GM10248 (cell line): Measurements from ENCODE around the gene LHX5.

Source experiments
- CTCF ChIA-PET: fragments of 300-600 bp; sonication (Branson Sonifier 250); formaldehyde crosslinking; extraction: SDS; loops from one replicate; lab custom pipeline; 2021; ENCODE audit warnings: antibody characterized with exemption; lab: Yijun Ruan, JAX
- POLR2A ChIA-PET: fragments of 350-650 bp; sonication (Branson Sonifier 250); formaldehyde crosslinking; extraction: SDS; loops from one replicate; lab custom pipeline; 2020; ENCODE audit warnings: antibody characterized with exemption; lab: Yijun Ruan, JAX
- DNase-seq: peaks from one replicate; pipeline ENCODE4 v3.0.0; 2012; ENCODE audit errors: extremely low spot score
- TF ChIP-seq, protein P1 (sequence below): IDR thresholded peaks from 2 replicates; pipeline ENCODE4 v1.5.1; 2012; ENCODE audit warnings: mild to moderate bottlenecking, low read depth; ENCODE audit errors: extremely low read depth, missing control alignments, control extremely low read depth

The LHX5 gene

DNA sequence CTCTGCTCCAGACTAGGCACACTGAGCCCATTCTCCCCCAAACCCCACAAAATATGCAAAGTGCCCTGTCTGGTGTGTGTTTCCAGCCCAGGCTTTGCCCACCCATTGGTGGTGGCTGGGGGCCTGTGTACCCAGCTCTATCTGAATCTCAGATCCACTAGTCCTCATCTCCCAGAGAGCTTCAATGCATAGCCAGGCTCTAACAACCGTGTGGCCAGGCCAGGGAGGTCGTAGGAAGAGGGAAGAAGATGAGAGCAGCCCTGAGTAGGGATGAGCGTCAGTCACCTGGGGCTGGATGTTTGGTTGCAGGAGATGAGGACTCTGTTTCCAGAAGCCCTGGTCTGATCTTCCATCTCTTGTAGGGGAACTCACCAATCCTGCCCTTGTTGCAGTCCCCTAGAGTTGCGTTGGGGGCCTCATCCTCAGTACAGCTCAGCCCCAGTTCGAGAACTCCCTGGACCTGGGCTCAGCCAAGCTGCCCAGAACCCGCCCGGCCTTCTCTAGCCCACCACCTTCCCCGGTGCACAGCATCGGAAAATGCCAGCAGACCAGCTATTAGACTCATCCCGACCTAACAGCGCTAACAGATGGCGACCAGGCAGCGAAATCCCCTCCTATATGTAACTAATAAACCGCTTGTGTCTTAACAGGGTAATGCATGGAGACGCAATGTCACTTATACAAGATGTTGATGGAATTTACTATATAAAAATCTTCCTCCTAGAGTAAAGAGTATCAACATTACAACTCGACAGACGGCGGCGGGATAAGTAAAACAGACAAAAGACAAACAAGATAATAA is 3.2 kb upstream of the LHX5 start:
- TF ChIP-seq, protein P1, sequence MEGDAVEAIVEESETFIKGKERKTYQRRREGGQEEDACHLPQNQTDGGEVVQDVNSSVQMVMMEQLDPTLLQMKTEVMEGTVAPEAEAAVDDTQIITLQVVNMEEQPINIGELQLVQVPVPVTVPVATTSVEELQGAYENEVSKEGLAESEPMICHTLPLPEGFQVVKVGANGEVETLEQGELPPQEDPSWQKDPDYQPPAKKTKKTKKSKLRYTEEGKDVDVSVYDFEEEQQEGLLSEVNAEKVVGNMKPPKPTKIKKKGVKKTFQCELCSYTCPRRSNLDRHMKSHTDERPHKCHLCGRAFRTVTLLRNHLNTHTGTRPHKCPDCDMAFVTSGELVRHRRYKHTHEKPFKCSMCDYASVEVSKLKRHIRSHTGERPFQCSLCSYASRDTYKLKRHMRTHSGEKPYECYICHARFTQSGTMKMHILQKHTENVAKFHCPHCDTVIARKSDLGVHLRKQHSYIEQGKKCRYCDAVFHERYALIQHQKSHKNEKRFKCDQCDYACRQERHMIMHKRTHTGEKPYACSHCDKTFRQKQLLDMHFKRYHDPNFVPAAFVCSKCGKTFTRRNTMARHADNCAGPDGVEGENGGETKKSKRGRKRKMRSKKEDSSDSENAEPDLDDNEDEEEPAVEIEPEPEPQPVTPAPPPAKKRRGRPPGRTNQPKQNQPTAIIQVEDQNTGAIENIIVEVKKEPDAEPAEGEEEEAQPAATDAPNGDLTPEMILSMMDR = no peak
- POLR2A ChIA-PET = no interaction called here
- CTCF ChIA-PET = interaction anchor here (1.0 to 2.0 kb wide), 2 partner anchors 13 kb away, joined by 3 to 7 read pairs; no protein-coding TSS in a partner anchor
- DNase-seq = no peak

GRCh38 chr12:113473942-113474341 is 2.3 kb upstream of the LHX5 start:
- CTCF ChIA-PET = interaction anchor here (2.0 kb wide), 1 partner anchor 12 kb away, joined by 7 read pairs; no protein-coding TSS in a partner anchor
- no peak for DNase-seq
- POLR2A ChIA-PET = no interaction called here
- TF ChIP-seq, protein P1 = no peak

- TF ChIP-seq, protein P1 = no peak
- CTCF ChIA-PET = interaction anchor here (2.0 kb wide), 1 partner anchor 11 kb away, joined by 7 read pairs; no protein-coding TSS in a partner anchor
- DNase-seq = no peak
- POLR2A ChIA-PET = no interaction called here
Observed at GRCh38 chr12:113473400-113473799, 1.7 kb upstream of the LHX5 start.

- ChIA-PET CTCF (interaction anchor here (2.0 kb wide), 1 partner anchor 10 kb away, joined by 7 read pairs; no protein-coding TSS in a partner anchor), POLR2A (no interaction called here)
Observed at GRCh38 chr12:113472191-113473121, 785 bp upstream of the LHX5 start.

DNA sequence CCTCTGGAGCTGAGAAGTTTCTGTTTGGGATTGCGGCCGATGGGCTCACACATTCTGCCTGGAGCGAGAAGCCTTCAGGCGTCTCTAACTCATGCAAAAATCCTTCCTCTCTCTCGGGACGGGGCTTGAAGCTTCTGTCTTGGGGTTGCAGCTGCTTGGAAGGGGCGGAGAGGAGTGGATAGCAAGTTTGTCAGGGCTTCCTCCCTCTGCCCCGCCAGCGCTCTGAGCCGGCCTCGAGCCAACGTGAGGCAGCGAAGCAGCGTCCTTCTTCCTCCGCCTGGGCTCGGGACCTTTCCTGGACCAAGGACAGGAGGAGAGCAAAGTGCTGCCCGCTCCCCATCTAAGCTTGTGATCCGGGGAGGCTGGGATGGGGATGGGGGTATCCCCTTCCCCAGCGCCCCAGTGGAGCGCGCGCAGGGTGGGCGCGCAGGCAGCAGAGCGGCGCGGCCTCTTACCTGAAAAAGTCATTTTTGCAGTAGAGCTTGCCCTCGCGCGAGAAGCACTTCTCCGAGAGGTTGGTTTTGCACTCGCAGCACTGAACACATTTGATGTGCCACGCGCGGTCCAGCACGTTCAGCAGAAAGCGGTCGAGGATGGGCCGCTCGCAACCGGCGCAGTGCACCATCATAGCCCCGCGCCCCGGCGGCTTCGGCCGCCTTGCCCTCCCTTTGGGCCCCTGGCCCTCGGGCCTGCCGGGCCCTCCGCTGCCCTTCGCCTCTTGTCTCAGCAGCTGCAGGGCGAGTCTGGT is 626 bp downstream of the LHX5 start:
- ChIA-PET POLR2A (no interaction called here), CTCF (interaction anchor here (1.0 kb wide), 1 partner anchor 9 kb away, joined by 4 read pairs; no protein-coding TSS in a partner anchor)
- DNase-seq = no peak
- TF ChIP-seq, protein P1 = no peak

More at GRCh38 chr12:113472191-113473121, 785 bp upstream of the LHX5 start:
- no peak for DNase-seq
- TF ChIP-seq, protein P1 = no peak
